NAMALWA (cell line): Measurements from ENCODE around the gene FBXO30.

Experiments used
- DNase-seq: peaks from one replicate; pipeline ENCODE4 v3.0.0-alpha.2; 2015; ENCODE audit warnings: low spot score

FBXO30 gene

DNA sequence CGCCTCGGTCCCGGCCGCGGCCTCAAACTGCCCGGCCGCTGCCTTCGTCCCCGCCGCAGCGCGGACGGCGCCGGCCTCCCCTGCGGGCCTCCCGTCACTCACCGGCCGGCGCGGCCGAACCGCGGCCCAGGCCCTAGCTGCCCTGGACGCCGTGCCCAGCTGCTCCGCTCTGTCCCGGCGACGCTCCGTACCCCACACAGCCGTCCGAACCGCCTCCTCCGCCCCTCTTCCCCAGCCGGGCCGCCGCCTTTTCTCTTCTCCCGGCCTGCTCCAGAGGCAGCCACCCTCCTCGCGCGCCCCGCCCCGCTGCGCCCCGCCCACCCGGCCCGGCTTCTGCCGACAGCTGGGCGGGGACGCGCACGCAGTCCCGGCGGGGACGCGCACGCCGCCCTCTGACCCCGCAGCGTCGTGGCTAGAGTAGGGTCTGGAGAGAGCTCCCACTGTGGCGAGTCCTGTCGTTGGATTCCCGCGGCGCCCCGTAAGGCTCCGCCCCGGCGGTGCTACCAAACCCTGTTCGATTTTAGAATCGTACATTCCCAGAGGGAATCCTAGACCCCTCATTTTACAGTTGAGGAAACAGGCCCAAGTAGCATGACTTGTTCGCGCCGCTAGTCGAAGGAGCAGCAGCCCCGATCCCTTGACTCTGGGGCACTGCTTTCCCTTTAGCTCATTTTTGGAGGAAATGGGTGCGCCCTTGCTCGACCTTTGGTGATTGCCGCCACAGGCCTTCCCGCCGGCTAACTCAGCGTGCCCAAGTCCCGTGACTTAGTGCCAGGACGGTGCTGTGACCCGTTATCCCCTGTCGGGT lies at the start of gene FBXO30:
Gene FBXO30, minus strand, starts transcription at position 295 of the 808 bp plus-strand sequence. CDS start 8,390 bp downstream, outside the sequence.
- peak; percentile 91 for DNase-seq

DNA sequence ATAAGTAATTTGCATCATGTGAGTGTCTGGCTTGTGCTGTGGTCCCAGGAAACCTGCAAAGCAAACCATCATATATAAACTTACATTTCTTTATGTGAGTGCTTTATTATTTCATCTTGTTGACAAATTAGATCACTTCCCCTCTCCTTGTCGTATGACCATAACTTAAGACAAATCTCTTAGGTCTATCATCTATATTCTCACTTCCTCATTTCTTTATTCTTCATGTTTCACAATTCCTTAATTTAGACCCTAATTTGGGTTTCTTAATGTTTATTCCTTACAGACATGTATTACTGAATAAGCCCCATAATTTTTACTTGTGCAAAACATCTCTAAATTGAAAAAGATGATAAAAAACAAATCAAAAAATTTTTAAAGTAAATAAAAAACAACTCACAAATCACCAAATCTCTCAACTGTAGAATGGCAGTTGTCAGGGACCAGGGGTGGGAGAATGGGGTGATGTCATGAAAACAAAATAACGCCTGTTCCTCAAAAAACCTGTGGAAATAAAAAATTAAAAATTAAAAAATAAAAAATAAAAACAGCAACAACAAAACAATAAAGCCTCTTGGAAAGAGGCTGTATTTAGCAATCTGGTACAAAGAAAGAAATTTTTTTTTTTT lies 49.5 kb upstream of the FBXO30 start:
- peak; percentile 68 for DNase-seq

GRCh38 chr6:145863366-145863765 lies 48.8 kb upstream of the FBXO30 start:
- DNase-seq: peak; percentile 51

DNA sequence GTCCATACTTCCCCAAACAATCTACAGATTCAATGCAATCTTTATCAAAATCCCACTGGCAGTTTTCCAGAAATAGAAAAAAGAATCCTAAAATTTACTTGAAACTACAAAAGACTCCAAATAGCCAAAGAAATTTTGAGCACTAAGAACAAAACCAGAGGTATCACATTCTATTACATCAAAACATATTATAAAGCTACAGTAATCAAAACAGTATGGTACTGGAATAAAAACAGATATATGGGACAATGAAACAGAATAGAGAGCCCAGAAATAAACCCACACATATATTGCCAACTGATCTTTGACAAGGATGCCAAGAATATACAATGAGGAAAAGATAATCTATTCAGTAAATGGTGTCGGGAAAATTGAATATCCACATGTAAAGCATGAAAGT lies 46.0 kb upstream of the FBXO30 start:
- no peak for DNase-seq

DNA sequence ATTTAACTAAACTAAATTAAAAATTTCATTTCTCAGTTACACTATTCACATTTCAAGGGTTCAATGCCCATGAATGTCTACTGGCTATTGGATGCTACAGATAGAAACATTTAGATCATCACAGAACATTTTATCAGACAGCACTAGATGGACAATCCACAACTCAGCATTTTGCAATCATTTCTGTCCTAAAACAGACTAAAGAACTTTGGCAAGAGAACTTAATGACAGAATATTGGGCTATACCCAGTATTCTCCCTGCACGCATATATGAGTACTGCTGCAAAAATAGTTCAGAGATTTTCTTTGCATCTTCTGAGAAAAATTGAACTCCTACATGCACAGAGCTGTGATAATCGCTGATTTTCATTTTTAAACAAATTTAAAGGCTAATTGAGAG lies 36.1 kb upstream of the FBXO30 start:
- DNase-seq: no peak

GRCh38 chr6:145848541-145848940 lies 33.9 kb upstream of the FBXO30 start:
- DNase-seq: no peak

DNA sequence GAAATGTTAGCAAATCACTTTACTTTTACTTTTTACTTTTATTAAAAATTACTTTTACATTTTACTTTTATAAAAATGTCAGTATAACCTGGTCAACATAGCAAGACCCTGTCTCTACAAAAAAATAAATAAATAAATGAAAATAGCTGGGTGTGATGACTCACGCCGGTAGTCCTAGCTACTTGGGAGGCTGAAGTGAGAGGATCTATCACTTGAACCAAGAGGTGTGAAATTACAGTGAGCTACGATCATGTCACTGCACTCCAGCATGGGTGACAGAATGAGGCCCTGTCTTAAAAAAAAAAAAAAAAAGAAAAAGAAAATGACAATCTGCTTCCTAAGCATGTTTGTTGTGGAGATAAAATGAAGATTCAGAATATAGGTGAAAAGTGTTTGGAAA lies 31.0 kb upstream of the FBXO30 start:
- DNase-seq: no peak

DNA sequence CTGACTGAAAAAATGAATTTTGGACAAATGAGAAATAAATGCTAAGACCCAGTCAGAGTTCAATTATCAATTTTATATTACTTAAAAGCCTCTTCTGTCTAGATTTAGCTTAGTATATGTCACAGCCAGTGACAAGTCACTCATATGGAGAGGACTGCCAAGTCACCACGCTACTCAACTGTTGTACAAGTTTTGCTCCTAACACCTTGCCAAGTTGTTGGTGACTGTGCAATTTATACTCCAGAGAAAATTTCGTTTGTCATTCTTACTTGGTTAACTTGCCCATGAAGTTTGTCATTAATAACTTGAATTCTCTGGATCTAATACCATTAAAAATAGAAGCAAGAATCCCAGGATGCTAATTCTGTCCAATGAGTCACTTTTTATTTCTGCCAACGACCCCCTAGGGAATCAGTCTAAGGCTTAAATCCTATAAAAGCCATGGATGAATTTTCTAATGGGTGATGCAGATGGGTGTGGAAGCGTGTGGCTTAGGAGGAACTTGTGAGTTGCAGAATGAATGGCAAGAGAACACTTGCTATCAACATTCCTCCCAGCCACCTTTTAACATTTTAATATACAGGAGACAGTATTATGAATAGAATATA lies 30.4 kb upstream of the FBXO30 start:
- DNase-seq: no peak

DNA sequence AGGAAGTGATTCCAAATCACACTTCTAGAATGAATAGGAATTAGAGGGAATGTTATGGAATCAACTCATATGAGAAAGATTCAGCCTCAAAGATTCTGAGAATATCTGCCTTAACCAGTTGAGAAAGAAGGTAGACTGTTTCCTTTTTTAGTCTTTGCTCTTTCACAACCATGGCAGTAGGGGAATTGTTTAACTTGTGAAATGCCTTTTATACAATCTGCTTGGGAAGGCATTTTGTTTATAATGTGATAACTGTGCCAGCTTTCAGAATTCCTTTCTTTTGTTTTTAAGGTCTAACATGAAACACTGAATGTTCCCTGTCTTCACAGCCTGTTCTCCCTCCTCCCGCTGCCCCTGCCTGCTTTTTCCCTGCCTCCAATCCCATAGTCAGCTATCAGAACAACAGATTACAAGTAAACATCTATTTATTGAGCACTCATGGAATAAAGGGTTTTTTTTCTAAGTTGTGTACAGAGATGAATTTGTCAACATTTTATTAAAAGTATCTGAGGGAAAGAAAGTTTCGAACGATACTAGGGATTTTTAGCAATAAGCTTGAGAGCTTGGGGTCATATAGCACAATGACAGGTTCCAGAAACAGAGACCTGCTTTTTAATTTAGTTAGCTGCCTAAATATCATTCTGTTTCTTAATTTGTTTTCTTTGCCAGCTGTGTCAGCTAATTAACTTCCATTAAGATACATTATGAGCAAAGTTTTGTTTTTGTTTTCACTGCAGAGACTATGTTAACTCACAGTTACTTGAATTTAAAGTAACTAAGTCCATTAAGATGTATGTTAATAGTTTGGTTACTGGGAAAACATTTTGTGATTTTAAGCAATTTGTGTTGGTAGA lies 28.3 kb upstream of the FBXO30 start:
- DNase-seq: no peak

DNA sequence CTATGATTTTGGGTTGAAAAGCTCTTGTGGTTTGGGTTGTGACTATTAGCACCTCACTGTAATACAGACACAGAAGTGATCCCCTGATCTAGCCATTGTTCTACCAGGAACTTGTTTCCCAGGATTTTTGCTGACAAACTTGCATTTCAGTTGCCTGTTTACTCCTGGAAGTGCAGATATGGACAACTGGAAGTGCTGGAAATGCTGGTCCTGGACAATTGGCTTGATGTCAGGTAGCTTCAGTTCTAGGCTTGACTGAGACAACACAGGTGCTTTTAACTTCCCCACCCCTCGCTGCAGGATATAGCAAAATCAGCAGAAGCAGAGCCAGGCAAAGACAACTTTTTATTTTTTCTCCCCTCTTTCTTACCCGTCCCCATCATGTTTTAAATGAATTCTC lies 27.1 kb upstream of the FBXO30 start:
- no peak for DNase-seq

GRCh38 chr6:145839653-145840052 lies 25.1 kb upstream of the FBXO30 start:
- no peak for DNase-seq

DNA sequence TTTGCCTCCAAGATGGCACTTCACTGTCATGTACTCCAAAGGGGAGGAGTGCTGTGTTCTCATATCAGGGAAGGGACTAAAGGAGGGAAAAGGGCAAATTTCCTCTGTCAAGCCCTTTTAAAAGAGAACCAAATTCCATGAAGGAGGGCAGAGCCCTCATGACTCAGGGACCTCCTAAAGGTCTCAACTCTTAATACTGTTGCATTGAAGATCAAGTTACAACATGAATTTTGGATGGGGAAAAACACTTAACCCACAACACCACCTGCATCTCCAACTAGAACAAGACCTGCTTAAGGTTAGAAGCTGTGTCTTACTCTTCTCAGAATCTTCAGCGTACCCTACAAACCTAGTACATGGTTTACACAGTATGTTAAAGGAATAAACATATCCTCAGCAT lies 23.7 kb upstream of the FBXO30 start:
- DNase-seq: no peak

GRCh38 chr6:145836772-145837171 lies 22.2 kb upstream of the FBXO30 start:
- no peak for DNase-seq

DNA sequence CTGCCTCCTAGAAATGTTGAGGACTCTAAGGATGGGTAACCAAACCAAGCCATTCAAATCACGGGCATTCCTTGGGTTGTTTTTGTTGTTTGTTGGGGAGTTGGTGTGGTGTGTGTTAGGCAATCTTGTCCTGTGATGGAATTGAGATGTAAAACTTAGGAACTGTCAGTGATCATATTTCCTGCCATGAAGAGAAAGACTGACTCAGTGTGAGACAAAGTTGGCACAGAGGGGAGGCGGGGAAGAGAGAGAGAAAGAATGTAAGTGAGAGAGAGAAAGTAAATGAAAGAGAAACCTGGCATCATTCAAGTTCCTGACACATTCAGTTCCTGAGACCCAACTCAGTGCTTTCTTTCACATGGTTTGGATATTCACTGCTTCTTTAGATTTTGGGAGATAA lies 21.6 kb upstream of the FBXO30 start:
- DNase-seq: no peak

DNA sequence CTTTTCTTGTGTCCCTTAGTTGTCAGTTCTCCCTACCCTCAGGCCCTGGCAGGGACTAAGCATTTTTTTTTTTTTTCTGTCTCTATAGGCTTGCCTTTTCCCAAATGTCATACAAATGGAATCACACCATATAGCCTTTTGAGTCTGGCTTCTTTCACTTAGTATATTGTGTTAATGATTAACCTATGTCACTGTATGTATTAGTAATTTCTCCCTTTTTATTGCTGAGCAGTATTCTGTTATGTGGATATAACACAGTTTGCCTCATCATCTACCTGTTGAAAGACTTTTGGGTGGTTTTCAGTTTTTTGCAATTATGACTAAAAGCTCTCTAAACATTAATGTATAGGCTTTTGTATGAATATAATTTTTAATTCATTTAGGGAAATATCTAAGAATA lies 16.0 kb upstream of the FBXO30 start:
- DNase-seq: no peak

- DNase-seq: no peak
Measured at GRCh38 chr6:145829950-145830349, 15.4 kb upstream of the FBXO30 start.

- no peak for DNase-seq
Measured at GRCh38 chr6:145829102-145829501, 14.5 kb upstream of the FBXO30 start.

DNA sequence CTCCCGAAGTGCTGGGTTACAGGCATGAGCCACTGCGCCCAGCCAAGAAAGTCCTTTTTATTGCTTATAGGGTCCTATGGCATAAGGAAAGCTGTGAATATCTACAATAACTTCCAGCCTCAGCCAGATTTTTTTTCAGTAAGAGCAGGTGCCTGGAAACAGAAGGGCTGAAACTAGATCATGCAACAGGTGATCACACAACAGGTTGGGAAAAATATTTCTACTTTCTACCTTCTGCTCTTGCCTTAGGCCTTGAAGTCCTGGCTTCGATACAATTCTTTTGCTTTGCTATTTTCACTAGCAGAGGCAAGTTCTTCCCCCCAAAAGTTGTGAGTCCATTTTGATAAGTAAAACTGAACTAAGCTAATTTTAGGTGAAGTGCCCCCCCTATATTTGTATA lies 9.7 kb upstream of the FBXO30 start:
- no peak for DNase-seq

GRCh38 chr6:145823328-145823944 lies 8.8 kb upstream of the FBXO30 start:
- no peak for DNase-seq

- no peak for DNase-seq
Measured at GRCh38 chr6:145822456-145822855, 7.9 kb upstream of the FBXO30 start.

DNA sequence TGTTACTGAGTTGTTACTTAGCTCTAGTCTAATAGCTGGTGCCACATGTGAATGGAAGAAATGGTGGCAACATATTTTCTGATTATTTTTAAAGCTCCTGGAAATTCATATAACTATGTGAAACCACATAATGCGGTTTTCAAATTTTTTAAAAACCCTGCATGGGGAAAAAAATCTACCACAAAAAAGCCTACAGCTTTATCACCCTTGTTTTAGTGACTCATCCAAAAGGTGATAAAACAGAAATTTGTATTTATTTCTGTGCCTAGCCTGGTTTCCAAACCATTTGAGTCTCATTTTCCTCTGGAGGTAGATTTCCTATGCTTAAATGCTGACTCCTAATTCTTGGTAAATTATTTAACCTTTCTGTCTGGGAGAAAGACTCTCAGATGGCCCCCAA lies 5.4 kb upstream of the FBXO30 start:
- no peak for DNase-seq

- no peak for DNase-seq
Measured at GRCh38 chr6:145818796-145819195, 4.2 kb upstream of the FBXO30 start.
